ENCODE measurements around the gene SPACA4. TPM values are rescaled to one million over a fixed set of nuclear protein-coding genes. Genes with fewer than 3 reads are reported as not detected.

The SPACA4 gene
- total RNA-seq, 1 experiment from 2014 or later, result not detected

- Histone ChIP-seq H3K4me1 (ENCODE audit: control insufficient read depth, insufficient read depth, low read length) (peaks cover 8% of the 10 kb centered on the region), H3K4me3 (ENCODE audit: low read depth in 2 of 2, low read length in 2 of 2) (peak overlapping the region in 1 of 2 experiments; percentile 37; a peak in 1 of 4 replicates), H3K27ac (ENCODE audit: low read length) (no peak overlapping the region), H3K36me3 (ENCODE audit: control insufficient read depth, insufficient read depth, low read length) (no peaks in the 10 kb centered on the region), H3K9me3 (ENCODE audit: control insufficient read depth, insufficient read depth, low read depth, low read length) (no peaks in the 10 kb centered on the region), H3K27me3 (ENCODE audit: control insufficient read depth, insufficient read depth, low read length) (no peaks in the 10 kb centered on the region)
- TF ChIP-seq SIN3A (IDR thresholded peaks at IDR 0.05; ENCODE audit: borderline replicate concordance, insufficient read depth, low read depth, low read length), result no peak
- no peak for TF ChIP-seq CTCF (IDR thresholded peaks at IDR 0.05)
- no peak for TF ChIP-seq POLR2AphosphoS5 (IDR thresholded peaks at IDR 0.05; ENCODE audit: low read depth, low read length)
- no peak for TF ChIP-seq REST (IDR thresholded peaks at IDR 0.05; ENCODE audit: insufficient read depth in 1 of 2, low read depth in 2 of 2, low read length in 1 of 2)
- TF ChIP-seq TCF7L2 (IDR thresholded peaks at IDR 0.05; ENCODE audit: low read depth, low read length), result no peak
- in situ Hi-C loops (cut with HindIII; ENCODE audit: low pct_unique_long_range_greater_than_20kb, low sequenced_read_pairs) (no loop called here), intact Hi-C loops (cut with micrococcal nuclease; ENCODE audit: unreplicated experiment) (no loop called here)
- DNase-seq (ENCODE audit: low read depth, low spot score) (no peak), ATAC-seq (no peak)
- CTCF ChIA-PET, result no interaction called here
- no TSS peak for BruUV-seq (replicated peaks)
- POLR2A ChIA-PET, result no interaction called here
Observed at GRCh38 chr19:48624791-48625723, 18.5 kb downstream of the SPACA4 start.

GRCh38 chr19:48625891-48626327 lies 19.4 kb downstream of the SPACA4 start:
- no TSS peak for BruUV-seq (replicated peaks)
- no peak overlapping the region for H3K4me3 ChIP-seq (ENCODE audit: low read depth in 2 of 2, low read length in 2 of 2)
- no peaks in the 10 kb centered on the region for H3K27me3 ChIP-seq (ENCODE audit: control insufficient read depth, insufficient read depth, low read length)
- intact Hi-C loops (cut with micrococcal nuclease; ENCODE audit: unreplicated experiment), result no loop called here
- in situ Hi-C loops (cut with HindIII; ENCODE audit: low pct_unique_long_range_greater_than_20kb, low sequenced_read_pairs), result no loop called here
- POLR2A ChIA-PET, result no interaction called here
- no peak for TF ChIP-seq CTCF (IDR thresholded peaks at IDR 0.05)
- CTCF ChIA-PET, result no interaction called here
- DNase-seq (ENCODE audit: low read depth, low spot score) (no peak), ATAC-seq (no peak)
- no peaks in the 10 kb centered on the region for H3K9me3 ChIP-seq (ENCODE audit: control insufficient read depth, insufficient read depth, low read depth, low read length)
- no peaks in the 10 kb centered on the region for H3K36me3 ChIP-seq (ENCODE audit: control insufficient read depth, insufficient read depth, low read length)
- no peak overlapping the region for H3K27ac ChIP-seq (ENCODE audit: low read length)
- peaks cover 11% of the 10 kb centered on the region for H3K4me1 ChIP-seq (ENCODE audit: control insufficient read depth, insufficient read depth, low read length)
